ENCODE measurements around the gene MRS2.
A peak's percentile ranks its signal among the peaks of the same experiment; 100 is the strongest.
"Not testable (repeated sequence)": the region's sequence is repeated elsewhere in the genome, so short reads cannot be mapped to it uniquely, and the experiment has no call there.

The MRS2 gene, protein sequence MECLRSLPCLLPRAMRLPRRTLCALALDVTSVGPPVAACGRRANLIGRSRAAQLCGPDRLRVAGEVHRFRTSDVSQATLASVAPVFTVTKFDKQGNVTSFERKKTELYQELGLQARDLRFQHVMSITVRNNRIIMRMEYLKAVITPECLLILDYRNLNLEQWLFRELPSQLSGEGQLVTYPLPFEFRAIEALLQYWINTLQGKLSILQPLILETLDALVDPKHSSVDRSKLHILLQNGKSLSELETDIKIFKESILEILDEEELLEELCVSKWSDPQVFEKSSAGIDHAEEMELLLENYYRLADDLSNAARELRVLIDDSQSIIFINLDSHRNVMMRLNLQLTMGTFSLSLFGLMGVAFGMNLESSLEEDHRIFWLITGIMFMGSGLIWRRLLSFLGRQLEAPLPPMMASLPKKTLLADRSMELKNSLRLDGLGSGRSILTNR

DNA sequence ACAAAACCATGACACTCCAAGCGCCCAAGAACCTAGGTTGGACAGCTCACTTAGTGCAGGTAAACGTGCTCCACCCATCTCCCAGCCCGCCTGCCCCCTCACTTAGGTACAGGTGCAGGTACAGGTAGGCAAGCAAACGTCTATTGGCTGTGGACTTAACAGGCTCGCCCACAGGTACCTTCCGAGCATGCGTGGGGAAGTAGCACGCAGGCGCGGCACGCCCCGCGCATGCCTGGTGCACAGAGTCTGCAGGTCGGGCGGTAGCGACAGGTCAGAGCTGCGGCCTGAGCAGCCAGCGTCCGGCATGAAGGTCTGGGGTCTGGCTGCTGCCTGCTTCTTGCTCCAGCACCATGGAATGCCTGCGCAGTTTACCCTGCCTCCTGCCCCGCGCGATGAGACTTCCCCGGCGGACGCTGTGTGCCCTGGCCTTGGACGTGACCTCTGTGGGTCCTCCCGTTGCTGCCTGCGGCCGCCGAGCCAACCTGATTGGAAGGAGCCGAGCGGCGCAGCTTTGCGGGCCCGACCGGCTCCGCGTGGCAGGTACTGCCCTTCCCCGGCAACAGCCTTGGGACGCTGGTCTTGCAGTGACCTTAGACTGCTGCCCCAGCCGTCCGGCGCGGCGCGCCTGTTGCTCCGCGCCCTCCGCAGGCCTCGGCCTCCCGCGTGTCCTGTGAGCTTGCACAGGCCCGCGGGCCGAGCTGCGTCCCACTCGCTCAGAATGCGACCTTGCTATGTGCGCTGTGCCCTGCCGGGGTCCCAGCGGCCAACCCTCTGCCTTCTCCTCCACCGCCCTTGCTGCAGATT, at the start of gene MRS2:
Gene MRS2, plus strand, starts transcription at position 240 of the 804 bp plus-strand sequence. Its CDS starts 111 bp downstream, at position 351.
- peak; percentile 78 for DNase-seq

DNA sequence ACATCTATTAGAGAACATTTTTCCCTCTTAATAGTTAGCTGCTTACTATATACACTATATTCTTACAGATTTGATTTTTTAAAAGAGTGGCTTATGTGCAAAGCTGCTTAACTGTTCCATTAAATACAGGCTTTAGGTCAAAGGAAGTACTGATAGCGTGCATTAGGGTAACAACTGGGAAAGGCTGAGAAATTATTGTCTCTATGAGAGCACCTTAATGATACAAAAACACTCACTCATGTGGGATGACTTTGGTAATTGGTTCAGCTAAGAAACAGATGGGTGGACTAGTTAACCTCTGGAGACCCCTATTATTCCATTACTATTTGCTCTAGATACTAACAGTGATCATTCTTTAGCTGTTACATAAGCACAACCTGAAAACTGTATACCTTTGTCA, 48.9 kb upstream of the MRS2 start:
- DNase-seq: no peak

DNA sequence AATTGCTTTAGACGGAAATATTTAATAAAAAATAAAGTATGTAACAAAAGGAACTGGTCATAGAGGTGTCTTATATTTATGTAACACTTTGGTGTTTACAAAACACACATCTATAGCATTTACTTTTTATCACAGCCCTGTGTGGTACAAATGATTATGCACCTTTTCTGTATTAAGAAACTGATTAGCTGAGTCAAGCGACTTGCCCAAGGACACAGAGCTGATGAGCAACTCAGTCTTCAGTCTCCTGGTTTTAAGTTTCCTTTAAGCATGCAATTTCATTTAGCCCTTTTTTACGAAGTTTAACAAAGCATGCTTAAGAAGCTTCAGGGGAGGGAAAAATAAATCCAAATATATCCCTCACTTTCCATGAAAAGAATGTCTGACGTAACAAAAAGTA, 47.3 kb upstream of the MRS2 start:
- no peak for DNase-seq

DNA sequence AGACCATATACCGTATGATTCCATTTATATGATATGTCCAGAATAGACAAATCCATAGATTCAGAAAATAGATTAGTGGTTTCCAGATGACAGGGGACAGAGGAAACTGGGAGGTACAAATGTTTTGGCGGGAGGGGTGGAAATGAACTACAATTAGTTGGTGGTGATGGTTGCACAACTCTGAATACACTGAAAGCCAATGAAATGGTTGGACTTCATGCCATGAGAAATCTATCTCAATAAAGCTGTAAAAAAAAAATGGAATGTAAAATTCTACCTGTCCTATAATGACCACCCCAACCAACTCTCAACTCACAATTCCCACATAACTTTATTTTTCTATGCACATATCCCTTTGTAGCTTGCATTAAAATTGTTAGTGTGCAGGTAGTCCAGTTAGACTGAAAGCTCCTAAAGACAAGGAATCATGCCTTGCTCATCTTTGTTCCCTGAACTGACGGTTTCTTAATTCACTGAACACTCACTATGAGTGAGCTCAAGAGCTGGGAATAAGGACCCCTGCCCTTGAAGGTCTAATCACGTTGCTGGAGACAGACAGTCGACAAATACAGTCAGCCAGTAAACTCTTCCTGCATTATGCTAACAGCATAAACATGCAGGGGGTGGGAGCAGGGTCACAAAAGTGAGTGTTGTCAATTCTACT, 46.3 kb upstream of the MRS2 start:
- DNase-seq: no peak

DNA sequence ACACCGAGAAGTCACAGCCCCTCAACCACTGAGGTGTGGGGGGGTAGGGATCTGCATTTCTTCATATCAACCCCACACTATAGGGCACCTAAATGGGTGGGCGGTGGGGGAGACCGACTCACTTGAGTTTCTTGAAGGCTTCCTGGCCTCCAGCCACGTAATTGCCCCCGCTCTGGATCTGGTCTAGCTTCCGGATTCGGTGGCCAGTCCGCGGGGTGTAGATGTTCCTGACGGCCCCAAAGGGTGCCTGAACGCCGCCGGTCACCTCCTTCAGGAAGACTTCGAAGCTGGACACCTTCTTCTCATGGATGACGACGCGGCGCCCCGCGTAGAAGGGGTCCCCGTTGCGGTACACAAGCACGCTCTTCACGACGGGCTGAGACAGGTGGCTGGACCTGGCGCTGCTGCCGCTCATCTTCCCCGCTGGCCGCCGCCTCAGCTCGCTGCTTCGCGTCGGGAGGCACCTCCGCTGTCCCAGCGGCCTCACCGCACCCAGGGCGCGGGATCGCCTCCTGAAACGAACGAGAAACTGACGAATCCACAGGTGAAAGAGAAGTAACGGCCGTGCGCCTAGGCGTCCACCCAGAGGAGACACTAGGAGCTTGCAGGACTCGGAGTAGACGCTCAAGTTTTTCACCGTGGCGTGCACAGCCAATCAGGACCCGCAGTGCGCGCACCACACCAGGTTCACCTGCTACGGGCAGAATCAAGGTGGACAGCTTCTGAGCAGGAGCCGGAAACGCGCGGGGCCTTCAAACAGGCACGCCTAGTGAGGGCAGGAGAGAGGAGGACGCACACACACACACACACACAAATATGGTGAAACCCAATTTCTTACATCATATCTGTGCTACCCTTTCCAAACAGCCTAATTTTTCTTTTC, 45.2 kb upstream of the MRS2 start, which contains the start of gene DCDC2:
Gene DCDC2, minus strand, starts transcription at position 724 of the 883 bp plus-strand sequence. Its CDS starts 309 bp downstream, at position 415.
- peak; percentile 30 for DNase-seq

DNA sequence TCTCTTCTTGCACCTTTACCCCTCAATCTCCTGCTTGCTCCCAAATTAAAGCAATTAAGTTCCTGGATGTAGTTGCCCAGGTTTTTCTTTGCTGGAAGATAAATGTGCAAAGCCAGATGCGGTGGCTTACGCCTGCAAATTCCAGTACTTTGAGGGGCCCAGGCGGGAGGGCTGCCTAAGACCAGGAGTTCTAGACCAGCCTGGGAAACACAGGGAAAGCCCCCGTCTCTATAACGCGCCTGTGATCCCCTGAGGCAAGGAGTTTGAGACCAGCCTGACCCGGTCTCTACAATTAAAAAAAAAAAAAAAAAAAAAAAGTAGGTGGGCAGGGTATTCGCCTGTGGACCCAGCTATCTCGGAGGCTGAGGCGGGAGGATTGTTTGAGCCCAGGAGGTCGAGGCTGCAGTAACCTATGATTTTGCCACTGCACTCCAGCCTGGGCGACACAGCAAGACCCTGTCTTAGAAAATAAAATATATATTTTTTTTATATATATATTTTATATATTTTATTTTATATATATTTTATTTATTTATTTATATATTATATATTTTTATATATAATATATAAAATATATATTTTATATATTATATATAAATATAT, 44.4 kb upstream of the MRS2 start:
- DNase-seq: no peak

DNA sequence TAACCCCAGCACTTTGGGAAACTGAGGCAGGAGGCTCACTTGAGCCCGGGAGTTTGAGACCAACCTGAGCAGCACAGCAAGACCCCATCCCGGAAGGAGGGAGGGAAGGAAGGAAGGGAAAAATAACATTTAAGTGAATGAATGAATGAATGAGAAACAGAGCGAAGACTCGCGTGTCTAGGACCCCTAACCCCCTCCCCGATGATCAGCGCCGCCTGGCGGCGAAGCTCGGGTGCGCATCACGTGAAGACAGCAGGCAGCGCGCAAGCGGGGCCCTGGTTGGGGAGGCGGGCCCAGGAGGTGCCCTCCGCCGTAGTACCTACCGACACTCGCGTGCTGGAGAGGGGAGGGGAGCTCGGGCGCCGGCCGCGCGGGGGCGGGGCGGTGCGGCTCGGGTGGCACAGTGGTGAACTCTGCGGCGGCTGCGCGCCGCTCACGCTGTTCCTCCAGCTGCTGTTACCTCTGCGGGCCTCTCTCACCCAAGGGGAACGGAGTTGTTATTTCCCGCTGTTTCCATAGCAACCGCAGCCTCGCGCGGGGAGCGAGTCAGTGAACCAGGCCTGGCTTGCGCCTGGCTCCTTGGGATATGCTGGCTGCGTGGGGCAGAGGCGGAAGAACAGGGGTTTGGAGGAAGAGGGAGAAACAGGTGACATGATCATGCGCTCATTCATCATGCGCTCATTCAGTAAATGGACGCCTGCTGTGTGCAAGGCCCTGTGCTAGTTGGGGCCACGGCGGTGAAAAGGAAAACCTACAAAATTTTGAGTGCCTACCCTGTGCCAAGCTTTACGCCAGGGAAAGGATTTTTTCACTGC, 42.9 kb upstream of the MRS2 start:
- peak; percentile 79 for DNase-seq

DNA sequence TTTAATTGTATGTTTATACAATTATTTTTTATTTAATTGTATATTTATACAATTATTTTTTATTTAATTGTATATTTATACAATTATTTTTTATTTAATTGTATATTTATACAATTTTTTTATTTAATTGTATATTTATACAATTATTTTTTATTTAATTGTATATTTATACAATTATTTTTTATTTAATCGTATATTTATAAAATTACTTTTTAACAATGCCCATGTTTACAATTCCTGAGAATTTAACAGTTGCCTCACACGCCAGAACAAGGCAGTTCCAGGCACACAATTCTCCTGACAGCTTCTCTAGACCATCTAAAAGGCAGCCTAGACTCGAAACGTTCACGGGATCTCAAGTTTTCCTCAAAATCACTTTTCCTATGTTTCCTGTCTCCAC, 40.4 kb upstream of the MRS2 start:
- DNase-seq: not testable (repeated sequence)

DNA sequence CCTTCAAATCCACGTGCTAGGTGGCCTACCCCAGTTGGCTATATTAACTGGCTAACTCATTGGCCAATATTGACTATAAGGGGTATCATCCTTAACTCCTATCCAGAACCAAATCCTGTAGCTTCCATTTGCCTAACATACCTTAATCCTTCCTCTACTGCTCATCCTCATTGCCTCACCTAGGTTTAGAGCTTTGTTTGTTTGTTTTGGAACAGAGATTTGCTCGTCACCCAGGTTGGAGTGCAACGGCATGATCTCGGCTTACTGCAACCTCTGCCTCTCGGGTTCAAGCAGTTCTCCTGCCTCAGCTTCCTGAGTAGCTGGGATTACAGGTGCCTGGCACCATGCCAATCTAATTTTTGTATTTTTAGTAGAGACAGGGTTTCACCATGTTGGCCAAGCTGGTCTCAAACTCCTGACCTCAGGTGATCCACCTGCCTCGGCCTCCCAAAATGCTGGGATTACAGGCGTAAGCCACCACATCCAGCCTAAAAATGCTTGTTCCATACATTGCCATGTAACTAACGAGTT, 37.6 kb upstream of the MRS2 start:
- not testable (repeated sequence) for DNase-seq

DNA sequence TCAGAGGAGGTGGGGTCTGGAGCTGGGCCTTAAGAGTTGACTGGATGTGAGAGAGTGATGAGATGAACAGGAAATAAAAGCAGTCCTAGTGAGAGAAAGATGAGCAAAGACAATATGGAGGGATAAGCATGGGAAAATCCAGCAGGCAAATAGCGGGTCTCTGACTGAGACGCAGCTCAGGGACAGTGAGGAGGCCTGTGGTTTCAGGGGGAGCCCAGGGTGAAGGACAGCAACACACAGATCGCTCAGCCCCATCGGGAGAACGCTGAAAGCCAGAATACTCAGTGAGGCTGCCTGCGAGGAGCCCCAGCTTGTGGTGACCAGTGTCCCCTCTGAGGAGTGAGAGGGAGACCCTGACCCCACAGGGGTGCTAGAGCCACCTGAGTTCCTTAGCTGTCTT, 28.1 kb upstream of the MRS2 start:
- no peak for DNase-seq

DNA sequence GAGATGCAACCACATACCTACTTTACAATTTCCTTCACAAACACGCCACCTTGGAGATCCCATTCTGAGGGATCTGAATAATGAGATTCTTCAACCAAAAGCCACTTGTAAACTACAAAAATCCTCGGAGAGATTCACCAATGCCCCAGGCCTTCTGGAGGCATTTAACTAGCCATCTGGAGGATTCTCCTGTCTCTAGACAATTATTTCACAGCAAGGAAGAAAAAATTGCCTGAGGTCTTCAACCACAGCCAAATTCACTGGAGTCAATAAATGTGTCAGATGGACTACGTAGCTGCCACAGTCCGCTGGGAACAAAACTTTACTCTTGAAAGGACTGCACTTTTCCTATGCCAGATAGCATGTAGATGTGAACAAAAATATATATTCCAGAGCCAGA, 25.9 kb upstream of the MRS2 start:
- no peak for DNase-seq

DNA sequence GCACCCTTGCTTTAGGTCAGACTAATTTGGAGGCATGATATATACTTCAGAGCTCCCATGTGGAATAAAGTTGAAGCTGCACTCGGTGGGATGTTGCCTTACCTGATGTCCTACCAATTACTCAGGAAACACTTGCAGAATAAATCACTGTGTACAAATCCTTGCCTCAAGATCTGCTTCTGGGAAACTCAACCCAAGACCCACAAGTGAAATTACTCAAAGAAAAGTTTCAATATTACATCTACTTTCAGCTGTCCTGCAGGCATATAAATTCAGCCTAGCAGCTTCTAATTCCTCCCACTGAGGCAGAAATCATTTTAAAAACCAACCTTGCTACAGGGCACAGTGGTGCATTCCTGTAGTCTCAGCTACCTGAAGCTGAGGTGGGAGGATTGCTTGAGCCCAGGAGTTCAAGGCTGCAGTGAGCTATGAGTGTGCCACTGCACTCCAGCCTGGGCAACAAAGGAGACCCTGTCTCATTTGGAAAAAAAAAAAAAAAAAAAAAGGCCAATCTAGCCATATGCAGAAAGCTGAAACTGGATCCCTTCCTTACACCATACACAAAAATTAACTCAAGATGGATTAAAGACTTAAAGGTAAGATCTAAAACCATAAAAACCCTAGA, 24.2 kb upstream of the MRS2 start:
- DNase-seq: no peak

DNA sequence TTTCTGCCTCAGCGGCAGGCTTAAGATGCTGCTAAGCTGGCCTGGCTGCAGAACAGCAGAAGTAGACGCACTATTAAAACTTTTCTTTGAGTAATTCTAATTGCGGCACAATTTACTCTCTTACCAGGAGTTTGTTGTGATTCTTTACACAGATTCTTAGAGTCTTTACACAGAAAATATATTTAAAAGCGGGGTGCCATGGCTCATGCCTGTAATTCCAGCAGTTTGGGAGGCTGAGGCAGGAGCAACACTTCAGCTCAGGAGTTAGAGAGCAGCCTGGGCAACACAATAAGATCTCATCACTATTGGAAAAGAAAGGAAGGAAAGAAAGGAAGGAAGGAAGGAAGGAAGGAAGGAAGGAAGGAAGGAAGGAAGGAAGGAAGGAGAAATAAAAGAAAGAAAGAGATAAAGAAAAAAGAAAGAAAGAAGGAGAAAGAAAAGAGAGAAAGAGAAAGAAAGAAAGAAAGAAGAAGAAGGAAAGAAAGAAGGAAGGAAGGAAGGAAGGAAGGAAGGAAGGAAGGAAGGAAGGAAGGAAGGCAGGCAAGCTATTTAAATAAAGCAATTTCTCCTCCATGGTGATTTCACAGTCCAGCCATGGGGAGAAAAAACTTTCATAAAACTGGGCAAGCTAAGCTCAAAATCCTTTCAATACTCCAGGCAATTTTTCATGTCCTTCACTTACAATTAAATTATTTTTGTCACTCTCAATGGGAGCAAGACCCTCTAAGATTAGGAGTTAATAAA, 21.1 kb upstream of the MRS2 start:
- DNase-seq: no peak

DNA sequence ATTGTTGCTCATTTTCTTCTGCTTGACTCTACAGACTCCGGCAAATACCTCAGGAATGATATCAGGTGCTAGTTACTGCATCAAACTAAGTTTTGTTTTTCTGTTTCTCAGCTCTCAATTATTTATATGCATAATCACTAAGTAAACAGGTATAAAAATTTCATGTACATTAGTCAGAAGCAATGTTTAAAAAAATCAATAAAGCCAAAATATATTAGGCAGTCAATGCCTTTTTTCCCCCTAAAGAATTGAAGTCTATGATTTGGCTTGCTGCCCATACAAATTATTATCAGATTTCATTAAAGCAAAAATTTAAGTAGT, 20.6 kb upstream of the MRS2 start:
- no peak for DNase-seq

DNA sequence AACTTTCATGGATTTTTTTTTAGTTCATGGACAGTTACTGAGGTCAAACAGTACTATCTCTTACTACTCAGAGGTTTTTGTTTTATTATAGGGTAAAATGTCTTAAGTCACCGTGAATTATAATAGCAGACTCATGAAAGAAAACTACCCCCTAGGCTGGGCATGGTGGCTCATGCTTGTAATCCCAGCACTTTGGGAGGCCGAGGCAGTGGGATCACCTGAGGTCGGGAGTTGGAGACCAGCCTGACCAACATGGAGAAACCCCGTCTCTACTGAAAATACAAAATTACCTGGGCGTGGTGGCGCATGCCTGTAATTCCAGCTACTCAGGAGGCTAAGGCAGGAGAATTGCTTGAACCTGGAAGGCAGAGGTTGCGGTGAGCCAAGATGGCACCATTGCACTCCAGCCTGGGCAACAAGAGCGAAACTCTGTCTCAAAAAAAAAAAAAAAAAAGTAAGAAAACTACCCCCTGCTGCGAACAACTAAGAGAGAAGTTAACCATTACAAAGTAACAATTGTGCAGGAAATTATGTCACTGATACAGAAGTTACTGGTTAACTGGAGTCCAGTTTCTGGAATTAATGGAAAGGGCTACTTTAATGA, 19.7 kb upstream of the MRS2 start:
- not testable (repeated sequence) for DNase-seq

DNA sequence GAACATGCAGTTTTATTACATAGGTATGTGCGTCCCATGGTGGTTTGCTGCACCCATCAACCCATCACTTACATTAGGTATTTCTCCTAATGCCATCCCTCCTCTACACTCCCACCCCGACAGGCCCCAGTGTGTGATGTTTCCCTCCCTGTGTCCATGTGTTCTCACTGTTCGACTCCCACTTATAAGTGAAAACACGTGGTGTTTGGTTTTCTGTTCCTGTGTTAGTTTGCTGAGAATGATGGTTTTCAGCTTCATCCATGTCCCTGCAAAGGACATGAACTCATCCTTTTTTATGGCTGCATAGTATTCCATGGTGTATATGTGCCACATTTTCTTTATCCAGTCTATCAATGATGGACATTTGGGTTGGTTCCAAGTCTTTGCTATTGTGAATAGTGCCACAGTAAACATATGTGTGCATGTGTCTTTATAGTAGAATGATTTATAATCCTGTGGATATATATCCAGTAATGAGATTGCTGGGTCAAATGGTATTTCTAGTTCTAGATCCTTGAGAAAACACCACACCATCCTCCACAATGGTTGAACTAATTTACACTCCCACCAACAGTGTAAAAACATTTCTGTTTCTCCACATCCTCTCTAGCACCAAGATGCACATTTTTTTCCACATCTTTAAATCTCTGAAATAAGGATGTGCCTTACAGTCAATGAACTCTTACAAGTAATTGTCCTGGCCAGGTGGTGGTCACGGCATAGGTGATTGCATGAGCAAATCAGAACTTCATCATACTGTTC, 18.2 kb upstream of the MRS2 start:
- DNase-seq: not testable (repeated sequence)

DNA sequence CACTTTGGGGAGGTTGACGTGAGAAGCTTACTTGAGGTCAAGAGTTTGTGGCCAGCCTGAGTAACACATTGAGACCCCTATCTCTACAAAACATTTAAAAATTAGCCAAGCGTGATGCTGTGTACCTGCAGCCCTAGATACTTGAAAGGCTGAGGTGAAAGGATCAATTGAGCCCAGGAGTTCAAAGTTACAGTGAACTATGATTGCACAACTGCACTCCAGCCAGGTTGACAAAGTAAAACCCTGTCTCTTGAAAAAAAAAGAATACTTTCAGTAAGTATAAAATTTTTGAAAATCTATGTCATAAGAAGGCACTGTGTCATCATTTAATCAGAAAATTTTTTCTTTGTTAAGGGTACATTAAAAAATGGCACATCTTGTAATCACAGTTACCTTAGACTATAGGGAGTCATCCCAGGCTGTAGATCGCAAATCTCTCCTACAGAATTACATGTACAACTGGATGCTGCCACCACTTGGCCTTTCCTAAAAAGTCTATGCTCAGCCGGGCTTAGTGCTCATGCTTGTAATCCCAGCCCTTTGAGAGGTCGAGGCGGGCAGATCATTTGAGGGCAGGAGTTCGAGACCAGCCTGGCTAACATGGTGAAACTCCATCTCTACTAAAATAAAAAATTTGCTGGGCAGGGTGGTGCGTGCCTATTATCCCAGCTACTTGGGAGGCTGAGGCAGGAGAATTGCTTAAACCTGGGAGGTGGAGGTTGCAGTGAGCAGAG, 17.0 kb upstream of the MRS2 start:
- no peak for DNase-seq

DNA sequence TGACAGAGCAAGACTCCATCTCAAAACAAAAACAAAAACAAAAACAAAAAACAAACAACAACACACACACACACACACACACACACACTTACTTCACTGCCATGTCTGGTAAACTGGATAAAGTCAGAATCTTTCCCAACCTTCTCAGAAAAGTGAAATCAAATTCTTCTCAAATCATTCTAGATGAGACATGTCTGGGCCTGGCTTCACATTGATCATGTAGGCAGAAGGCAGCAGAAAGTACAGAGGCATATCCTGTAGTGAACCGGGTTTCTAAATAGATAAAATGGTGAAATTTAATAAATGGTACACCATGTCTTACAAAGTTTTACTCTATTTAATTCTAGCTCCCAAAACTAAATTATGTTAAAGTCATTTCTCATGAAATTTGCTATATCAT, 14.9 kb upstream of the MRS2 start:
- DNase-seq: no peak

Data from stimulated activated CD4-positive, alpha-beta T cell treated with anti-CD3 and anti-CD28 coated beads, Interleukin-12 subunit alpha, Interleukin-12 subunit beta, amount 100 ng/mL, for 4 hours (primary cell).